GM21515 (cell line): Measurements from ENCODE around the gene POLE.

Experiments
- ATAC-seq: cut with Tn5 transposase; IDR thresholded peaks from one replicate; pipeline ENCODE4 v1.9.1; 2021; ENCODE audit not compliant: unreplicated experiment

The POLE gene

DNA sequence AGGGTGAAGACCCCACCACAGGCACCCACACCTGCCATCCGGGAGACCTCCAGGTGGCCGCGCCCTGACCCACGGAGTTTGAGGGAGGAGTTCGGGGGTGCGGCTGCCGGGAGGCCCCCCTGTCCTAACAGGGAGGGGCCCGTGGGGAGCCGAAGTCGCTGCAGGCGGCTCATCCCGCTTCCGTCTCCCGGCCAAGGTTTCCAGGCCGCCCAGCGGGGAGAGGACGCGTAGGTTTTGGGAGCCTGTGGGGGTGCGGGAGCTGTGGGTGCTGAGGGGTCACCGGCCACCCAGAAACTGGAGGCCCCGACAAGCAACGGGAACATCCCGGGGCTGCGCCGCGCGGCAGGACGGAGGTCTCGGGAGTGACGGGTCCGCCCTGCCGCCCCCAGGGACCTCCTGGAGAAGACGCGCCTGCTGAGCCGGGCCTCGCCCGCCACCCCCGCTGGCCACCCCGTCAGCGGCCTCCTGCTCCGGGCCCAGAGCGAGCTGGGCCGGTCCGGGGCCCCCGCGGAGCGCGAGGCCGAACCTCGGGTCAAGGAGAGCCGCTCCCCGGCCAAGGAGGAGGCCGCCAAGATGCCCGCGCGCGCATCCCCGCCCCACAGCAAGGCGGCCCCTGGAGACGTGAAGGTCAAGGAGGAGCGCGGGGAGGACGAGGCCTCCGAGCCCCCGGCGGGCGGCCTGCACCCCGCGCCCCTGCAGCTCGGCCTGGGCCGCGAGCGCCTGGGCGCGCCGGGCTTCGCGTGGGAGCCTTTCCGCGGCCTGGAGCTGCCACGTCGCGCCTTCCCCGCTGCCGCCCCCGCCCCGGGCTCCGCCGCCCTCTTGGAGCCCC, 104.3 kb downstream of the POLE start:
- ATAC-seq: no peak

DNA sequence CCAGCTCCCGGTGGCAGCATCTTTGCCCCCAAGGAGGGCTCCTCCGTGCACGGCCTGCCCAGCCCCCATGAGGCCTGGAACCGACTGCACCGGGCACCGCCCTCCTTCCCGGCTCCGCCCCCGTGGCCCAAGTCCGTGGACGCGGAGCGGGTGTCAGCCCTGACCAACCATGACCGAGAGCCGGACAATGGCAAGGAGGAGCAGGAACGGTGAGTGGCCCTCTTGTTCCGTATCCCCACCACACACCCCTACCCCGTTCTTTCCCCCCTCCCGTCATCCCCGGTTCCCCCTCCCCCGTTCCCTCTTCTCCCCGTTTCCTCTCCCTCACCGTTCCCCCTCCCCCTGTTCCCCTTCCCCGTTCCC, 105.1 kb downstream of the POLE start:
- ATAC-seq: no peak

DNA sequence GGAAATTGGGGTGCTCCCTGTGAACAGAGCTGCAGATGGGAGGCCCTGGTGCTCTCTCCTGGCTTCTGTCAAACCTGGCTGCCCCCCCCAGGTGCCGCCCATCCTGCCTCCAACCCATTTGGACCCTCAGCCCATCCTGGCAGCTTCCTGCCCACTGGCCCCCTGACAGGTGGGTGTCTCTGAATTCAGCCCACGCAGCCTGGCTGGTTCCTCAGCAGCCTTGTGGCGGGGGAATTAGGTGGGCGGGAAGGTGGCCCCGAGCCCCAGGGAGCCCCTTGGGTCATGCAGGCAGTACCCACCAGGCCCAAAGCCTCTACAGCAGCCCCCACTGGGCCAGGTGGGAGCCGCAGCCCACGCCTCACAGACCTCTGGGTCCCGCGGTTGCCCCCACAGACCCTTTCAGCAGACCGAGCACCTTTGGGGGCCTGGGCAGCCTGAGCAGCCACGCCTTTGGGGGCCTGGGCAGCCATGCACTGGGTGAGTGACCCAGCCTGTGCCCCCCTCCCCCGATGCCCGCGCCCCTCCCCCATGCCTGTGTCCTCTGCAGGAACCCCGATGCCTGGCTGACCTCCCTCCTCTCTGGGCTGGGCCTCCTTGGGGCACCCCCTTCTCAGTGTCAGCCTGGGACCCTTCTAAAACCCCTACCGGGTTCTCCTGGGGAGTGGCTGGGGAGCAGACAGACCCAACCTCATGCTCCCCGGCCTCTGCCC, 105.6 kb downstream of the POLE start:
- ATAC-seq: no peak

DNA sequence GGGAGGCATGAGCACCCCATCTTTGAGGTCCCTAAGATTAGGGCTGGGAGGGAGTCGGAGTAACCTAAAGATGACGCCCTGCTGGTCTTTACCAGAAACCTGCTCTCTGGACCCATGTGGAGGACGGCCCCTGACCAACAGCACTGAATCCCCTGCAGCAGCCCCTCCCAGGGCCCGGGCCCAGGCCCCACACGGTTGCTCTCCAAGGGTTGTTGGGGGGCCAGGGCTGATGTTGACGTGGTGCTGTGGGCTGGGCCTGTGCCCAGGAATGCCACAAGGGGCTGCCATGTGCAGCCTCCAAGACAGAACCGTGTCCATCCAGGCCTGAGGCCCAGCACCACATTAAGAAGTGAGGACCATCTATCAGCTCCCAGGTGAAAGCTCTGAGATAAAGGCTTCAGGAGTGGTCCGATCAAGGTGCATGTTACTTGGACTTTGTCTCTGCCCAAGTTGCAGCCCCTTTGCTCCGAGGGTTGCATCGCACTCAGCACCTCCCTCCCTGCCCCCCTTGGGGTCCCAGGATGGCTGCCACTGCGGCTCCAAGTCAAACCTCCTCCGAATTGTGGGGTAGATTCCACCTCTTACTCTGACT, 106.3 kb downstream of the POLE start:
- ATAC-seq: no peak

DNA sequence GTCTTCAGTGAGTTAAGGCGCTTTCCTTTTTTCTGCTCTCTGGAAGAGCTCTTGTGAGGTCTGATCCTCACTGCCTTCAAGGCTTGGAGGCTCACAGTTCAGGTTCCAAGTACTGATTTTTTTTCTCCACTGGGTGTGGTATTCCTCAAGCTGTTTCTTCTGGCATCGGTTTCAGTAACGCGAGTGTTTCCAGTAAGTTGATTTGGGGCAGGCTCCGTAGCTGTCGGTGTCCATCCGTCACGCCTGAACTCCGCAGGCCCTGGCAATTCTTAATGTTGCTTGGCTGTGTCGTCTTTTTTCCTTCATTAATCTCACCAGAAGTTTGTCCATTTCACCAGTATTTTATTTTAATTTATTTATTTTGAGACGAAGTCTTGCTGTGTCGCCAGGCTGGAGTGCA, 107.4 kb downstream of the POLE start:
- ATAC-seq: no peak

DNA sequence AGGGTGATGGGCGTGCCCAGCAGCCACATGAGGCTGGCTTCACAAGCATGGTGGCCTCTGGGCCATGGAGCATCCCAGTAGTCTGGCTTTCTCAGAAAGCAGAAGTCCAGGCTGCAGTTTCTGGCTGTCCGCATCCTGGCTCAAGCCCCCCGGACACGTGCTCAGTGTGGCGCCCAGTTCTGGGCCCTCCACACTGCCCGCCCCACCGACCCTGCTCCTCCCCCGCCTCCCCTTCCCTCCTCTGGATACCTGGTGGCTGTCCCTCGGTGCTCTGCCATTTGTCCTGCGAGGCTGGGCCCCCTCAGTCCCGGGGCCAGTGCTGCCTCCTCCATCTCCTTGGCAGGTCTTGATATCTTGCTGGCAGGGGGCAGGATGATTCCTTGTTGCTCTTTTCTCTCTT, 108.3 kb downstream of the POLE start:
- ATAC-seq: no peak

DNA sequence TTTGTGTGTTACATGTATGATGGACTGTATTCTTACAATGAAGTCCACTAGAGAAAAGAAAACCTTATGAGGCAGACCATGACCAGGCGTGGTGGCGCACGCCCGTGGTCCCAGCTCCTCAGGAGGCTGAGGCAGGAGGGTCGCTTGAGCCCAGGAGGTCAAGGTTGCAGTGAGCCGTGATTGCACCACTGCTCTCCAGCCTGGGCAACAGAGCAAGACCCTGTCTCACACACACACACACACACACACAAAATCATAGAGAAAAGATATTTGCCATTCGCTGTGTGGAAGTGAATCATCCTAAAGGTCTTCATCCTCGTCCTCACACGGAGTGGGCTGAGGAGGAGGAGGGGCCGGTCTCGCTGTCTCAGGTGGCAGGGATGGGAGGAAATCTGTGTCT, 109.0 kb downstream of the POLE start:
- no peak for ATAC-seq

DNA sequence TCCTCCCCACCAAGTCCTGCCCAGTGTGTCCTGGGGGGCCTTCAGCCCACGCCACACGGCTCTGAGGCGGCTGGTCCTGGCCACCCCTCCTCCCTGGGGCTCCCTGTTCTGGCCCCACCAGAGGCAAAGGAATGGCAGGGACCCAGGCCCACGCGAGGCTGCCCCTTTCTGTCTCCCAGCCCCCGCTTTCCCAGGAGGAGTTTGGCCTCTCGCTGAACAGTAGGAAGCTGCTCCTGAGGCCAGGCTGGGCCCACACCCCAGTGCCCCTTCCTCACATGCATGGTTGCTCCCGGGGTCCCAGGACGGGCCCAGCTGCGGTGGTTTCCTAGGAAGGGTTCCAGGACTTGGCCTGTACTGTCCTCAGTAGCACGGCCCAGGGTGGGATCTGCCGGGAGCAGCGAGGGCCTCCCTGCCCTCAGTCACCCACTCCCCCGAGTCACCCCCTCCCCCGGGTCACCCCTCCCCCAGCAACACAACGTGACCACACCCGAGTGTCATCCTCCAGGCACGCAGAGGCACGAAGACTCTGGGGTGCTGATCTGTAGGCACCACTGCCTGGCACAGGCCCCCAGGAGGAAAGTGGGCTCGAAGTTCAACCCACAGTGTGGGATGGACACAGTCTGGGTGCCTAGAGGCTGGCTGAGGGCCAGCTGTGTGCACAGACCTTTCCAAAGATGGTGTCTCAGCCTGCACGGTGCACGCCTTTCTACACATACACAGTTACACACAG, 109.8 kb downstream of the POLE start:
- ATAC-seq: no peak

DNA sequence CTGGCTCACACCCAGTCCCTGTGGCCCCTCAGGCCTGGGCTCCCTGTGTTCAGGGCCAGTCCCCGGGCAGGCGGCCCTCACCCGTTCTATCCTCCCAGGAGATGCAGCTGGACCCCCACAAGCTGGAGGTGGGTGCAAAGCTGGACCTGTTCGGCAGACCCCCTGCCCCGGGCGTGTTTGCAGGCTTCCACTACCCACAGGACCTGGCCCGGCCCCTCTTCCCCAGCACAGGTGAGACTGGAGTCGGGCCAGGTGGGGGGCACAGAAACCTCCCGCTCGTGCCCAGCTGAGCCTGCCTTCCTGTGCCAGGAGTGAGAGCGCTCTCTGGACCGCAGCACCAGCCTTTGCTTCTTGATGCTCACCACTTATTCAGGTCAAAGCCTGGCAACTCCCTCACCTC, 110.4 kb downstream of the POLE start:
- no peak for ATAC-seq

DNA sequence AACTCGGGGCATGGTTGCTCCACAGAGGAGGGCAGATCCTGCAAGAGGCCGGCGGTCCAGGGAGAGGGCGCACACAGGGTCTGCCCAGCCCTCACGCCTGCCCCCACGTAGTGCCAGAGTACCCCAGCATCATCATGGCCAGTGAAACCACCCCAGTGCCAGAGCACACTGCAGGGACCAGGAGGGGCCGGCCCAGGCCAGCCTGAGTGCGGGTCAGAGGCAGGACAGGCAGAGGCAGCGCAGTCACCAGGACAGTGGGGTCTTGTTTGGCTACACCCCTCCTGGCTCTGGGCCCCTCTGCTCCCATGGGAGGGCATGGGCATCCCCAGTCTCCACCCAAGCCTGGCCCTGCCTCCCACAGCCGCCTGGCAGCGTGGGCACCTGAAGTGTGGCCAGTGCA, 111.5 kb downstream of the POLE start:
- no peak for ATAC-seq

DNA sequence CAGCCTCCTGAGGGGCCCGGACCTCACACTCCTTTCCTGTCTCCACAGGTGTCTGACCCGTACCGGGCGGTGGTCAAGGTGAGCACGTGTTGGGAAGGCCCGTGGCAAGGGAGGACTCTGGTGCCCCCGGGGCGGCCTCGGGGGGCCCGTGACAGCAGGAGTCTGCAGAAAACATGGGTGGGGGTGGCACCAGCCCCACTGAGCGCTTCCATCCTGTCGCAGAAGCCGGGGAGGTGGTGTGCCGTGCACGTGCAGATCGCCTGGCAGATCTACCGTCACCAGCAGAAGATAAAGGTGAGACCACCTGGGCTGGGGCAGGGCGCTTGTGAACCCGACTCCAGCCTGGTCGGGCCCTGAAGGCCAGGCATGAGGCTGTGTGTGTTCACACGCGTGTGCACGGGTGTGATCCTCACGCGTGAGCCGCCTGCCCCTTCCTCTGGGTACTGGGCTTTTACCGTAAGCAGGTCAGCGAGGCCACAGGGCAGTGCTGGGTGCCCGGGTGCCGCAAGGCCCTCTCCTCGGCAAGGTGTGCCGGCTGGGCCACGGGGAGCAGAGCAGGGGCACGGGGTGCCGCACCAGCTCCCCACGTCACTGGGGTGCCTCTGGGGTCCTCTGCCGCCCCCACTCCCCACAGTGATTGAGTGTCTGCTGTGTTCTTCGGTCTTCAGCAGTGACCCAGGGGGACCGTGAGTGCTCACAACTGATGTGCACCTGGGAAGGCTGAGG, 112.7 kb downstream of the POLE start:
- no peak for ATAC-seq
